C4-2B (cell line): ENCODE data around the gene PAPOLG.
"Not testable (repeated sequence)": the region's sequence is repeated elsewhere in the genome, so short reads cannot be mapped to it uniquely, and the experiment has no call there.

Experiments
- H3K27ac ChIP-seq: fragments of 450-650 bp; 2 replicates; pipeline ENCODE4 v1.5.1; 2017
- ZFX ChIP-seq: fragments of 450-650 bp; IDR thresholded peaks from 2 replicates; pipeline ENCODE4 v1.6.1; 2017
- TF ChIP-seq, protein P1 (sequence below): fragments of 450-650 bp; conservative IDR thresholded peaks from 2 replicates; pipeline ENCODE4 v1.5.1; 2017; ENCODE audit warnings: mild to moderate bottlenecking

Gene PAPOLG

DNA sequence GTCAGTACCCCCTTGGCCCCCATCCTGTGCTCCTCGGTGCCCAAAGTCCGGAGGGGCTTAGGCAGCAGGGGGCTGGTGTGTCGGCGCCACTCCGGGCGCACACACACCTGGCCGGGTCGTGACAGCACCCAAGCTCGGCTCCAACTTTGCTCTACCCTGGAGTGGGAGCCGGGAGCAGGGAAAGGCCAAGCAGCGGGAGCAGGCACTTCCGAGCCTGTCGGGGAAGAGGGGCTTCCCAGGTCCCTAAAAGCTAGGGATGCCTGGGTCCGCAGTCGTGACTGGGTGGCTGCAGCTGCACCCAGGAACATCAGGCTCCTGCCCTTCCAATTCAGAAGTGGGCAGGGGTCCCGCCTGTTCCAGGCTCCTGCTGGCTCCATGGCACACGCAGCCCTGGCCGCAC, 48.4 kb downstream of the PAPOLG start:
- no peak for TF ChIP-seq ZFX
- TF ChIP-seq, protein P1, sequence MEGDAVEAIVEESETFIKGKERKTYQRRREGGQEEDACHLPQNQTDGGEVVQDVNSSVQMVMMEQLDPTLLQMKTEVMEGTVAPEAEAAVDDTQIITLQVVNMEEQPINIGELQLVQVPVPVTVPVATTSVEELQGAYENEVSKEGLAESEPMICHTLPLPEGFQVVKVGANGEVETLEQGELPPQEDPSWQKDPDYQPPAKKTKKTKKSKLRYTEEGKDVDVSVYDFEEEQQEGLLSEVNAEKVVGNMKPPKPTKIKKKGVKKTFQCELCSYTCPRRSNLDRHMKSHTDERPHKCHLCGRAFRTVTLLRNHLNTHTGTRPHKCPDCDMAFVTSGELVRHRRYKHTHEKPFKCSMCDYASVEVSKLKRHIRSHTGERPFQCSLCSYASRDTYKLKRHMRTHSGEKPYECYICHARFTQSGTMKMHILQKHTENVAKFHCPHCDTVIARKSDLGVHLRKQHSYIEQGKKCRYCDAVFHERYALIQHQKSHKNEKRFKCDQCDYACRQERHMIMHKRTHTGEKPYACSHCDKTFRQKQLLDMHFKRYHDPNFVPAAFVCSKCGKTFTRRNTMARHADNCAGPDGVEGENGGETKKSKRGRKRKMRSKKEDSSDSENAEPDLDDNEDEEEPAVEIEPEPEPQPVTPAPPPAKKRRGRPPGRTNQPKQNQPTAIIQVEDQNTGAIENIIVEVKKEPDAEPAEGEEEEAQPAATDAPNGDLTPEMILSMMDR: no peak
- no peak overlapping the region for H3K27ac ChIP-seq

DNA sequence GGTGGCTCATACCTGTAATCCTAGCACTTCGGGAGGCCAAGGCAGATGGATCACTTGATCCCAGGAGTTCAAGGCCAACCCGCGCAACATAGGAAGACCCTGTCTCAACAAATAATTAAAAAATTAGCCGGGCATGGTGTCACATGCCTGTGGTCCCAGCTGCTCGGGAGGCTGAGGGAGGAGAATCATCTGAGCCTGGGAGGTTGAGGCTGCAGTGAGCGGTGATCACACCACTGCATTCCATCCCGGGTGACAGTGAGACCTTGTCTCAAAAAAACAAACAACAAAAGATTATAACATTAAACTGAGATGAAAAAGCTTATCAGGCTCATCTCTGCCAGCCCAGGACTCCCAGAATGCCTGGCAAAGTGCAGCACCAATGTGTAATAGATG, 50.5 kb downstream of the PAPOLG start:
- H3K27ac ChIP-seq: no peak overlapping the region
- no peak for TF ChIP-seq ZFX
- TF ChIP-seq, protein P1: no peak

DNA sequence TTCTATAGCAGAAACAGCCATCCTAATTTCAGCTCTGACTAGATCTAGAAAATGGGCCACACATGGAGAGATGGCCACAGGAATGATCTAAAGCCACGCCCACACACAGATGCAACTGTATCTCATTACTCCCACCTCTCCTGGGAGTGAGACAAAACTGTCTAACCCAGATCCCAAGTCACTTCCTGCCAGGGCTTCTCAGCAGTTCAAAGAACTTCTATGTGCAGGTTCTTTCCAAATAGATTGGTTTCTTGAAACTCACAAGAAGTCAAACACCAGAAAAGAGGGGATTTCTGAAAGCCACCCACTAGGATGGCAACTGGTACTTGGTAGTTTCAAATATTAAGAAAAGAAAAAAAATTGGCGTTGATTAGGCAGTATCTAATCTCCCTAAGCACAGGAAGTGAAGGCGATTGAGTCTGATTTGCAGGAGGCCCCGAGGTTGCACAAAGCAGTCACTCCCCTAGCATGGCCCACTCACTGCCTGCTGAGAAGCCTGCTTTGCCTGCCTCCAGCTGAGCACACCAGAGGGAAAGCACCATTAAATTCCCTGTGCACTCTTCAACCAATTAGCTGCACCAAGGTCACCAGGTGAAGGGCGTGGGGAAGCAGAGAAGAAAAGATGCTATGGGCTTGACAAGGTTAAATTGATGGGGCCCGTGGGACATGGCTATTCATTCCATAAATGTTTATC, 51.1 kb downstream of the PAPOLG start:
- TF ChIP-seq ZFX: no peak
- TF ChIP-seq, protein P1: no peak
- no peak overlapping the region for H3K27ac ChIP-seq

DNA sequence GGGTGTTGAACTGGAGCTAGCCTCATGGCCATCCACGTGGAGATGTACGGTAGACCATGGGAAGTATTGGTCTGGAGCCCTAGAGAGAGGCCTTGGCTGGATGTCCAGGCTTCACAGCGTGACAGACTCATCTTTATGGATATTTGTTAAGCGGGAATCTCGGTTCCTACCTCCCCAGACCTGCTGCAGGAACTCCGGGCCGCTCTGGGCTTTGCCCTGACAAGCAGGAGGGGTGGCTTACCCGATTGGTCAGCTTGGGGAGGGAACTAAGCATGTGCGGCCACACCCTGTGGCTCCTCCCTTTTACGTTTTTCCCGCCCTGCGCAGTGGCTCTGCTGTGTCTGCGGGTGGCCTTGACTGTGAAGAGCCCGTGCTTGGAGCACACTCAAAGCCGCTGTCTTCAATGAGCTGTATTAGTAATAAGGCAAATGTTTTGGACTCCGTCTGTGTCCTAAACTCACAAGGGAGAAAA, 52.3 kb downstream of the PAPOLG start:
- TF ChIP-seq, protein P1: no peak
- TF ChIP-seq ZFX: no peak
- no peak overlapping the region for H3K27ac ChIP-seq

DNA sequence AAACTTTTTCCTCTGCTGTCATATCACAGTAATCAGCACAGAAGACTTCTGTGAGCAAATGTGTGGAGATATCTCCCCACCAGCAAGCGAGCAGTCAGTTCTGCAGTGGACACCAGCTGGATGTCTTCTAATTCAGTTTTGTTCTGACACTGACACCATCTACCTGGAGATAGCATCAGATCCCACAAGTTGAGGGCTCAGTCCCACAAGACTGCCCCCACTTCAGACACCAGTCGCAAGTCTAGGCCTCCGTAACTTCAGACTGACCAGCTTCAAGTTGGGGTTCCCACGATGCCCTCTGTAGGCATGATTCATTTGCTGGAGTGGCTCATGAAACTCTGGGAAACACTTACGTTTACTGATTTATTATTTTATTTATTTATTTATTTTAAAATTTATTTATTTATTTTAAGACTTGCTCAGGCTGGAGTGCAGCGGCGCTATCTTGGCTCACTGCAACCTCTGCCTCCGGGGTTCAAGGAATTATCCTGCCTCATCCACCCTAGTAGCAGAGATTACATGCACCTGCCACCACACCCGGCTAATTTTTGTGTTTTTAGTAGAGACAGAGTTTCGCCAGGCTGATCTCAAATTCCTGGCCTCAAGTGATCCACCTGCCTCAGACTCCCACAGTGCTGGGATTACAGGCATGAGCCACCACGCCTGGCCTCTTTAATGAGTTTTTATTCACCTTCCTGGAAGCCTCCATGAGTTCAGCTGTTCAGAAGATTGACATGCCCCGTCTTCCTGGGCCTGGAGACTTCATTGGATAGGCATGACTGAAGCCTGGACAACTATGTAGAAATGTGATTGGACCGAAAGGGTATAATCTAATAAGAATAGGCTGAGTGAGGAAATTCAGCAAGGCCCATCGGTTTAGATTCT, 55.7 kb downstream of the PAPOLG start:
- no peak for TF ChIP-seq ZFX
- TF ChIP-seq, protein P1: no peak
- H3K27ac ChIP-seq: no peak overlapping the region

DNA sequence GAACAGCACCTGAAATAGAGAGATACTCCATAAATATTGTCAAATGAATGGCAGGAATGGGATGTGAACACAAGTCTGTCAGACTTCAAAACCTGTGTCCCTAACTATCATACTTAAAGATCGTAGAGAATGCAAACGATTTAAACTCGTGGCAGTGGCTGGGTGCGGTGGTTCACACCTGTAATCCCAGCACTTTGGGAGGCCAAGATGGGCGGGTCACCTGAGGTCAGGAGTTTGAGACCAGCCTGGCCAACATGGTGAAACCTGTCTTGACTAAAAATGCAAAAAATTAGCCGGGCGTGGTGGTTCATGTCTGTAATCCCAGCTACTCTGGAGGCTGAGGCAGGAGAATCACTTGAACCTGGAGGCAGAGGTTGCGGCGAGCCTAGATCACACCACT, 61.1 kb downstream of the PAPOLG start:
- H3K27ac ChIP-seq: not testable (repeated sequence)

DNA sequence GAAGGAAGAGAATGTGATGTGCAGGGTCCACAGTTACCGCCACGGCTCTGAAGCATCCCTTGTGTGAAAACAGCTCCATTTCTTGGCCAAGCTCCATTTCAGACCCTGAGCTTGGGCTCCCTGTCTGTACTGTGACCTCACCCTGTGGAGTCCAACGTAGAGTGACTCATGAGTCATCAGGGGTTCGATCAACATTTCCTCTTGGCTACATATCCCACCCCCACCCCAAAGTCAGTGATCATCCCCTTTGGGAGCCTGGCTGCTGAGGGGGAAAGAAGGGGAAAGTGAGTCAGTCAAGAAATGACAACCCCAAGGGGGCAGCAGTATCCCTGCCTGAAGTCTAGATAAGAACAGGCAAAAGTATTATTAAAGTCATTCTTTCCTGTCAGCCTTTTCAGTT, 62.2 kb downstream of the PAPOLG start:
- H3K27ac ChIP-seq: no peak overlapping the region
- no peak for TF ChIP-seq ZFX
- TF ChIP-seq, protein P1: no peak
